Measurements from ENCODE around the gene ADISSP.

Gene ADISSP

DNA sequence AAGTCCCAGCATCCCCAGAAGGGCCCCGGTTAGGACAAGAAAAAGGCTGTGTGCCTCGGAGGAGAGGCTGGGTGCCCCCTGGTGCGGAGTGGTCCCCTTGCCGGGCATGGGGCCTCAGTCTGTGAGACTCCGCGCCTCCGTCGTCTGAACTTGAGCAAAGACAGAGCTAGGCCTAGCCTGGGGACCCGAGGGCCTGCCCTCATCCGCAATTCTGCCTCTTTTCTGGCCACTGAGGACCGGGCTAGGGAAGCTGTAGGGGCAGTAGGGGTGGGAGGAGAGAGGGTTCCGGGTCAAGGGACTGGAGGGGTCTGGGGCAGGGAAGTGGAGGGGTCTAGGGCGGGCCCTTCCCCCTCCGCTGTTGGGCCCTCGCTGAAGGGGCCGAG, 35.6 kb downstream of the ADISSP start:
- Mint-ChIP-seq H3K36me3 (ENCODE audit: low read depth) (no peaks in the 10 kb centered on the region), H3K4me3 (no peak overlapping the region), H3K27ac (no peak overlapping the region), H3K27me3 (peaks cover 38% of the 10 kb centered on the region), H3K4me1 (ENCODE audit: low read depth) (no peaks in the 10 kb centered on the region), H3K9me3 (no peaks in the 10 kb centered on the region)

DNA sequence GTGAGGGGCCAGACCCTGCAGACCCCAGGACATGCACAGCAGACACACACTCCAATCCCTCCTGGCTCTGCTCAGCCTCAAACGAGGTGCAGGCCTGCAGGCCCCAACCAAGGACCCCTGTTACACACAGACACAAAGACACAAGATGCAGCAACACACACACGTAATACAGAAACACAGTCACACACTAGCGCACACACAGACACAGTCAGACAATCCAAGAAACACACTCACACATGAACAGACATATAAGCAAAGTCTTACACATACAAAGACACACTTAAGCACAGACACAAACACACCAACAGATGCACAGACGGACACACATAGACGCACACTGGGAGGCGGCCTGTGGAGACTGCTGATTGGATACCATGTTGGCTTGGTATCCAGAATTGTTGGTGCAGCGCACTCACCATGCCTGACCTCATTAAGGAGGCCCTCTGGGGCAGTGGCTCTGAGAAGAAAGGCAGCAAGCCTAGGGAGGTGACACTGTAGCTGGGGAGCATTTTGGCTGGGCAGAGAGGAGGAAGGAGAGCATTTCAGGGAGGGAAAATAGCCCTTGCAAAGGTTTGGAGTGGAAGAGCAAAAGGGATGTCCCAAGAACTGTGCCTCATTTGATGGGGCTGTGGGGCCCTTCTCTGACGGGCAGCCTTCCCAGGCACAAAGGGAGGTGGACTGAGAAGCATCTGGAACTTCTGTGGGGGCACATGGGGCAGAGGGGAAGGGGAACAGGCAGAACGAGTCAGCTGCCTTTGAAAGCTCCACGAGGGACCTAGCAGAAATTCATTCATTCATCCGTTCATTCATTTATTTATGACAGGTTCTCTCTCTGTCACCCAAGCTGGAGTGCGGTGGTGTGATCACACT, 36.5 kb downstream of the ADISSP start:
- H3K4me1 Mint-ChIP-seq (ENCODE audit: low read depth), result no peaks in the 10 kb centered on the region
- no peaks in the 10 kb centered on the region for H3K9me3 Mint-ChIP-seq
- H3K27ac Mint-ChIP-seq, result no peak overlapping the region
- H3K27me3 Mint-ChIP-seq, result peaks cover 40% of the 10 kb centered on the region
- no peaks in the 10 kb centered on the region for H3K36me3 Mint-ChIP-seq (ENCODE audit: low read depth)
- no peak overlapping the region for H3K4me3 Mint-ChIP-seq

DNA sequence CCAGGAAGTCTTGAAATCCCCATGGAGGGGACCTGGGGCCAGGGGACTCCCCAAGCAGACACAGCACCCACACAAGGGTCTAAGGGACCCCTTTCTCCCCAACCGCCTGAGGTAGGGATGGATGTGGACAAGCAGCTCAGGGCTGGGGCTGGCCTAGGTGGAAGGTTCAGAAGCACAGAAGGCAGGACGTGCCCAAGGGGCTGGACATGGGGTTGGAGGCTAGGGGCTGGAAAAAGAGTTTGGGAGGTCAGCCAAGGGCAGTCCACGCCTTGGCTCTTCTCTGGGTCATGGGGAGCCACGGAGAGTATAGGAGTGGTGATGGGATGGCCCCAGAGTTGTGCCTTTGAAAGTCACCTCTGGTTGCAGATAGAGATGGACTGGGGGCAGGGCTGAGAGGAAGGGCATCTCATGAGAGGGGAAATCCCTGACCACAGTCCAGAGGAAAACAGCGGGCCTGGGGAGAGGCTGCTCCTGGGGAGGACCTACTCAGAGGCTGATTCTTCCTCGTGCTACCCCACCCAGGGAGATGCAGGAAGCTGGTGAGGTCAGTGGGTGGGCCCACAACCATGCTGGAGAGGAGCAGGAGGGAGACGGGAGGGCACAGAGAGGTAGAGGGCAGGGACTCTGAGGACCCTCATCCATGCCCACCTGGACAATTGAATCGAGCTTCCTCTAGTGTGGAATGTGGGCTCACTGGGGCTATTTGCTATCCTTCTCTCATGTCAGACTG, 37.6 kb downstream of the ADISSP start:
- H3K36me3 Mint-ChIP-seq (ENCODE audit: low read depth), result no peaks in the 10 kb centered on the region
- H3K27ac Mint-ChIP-seq, result no peak overlapping the region
- no peaks in the 10 kb centered on the region for H3K9me3 Mint-ChIP-seq
- H3K4me3 Mint-ChIP-seq, result no peak overlapping the region
- no peaks in the 10 kb centered on the region for H3K4me1 Mint-ChIP-seq (ENCODE audit: low read depth)
- peaks cover 42% of the 10 kb centered on the region for H3K27me3 Mint-ChIP-seq

DNA sequence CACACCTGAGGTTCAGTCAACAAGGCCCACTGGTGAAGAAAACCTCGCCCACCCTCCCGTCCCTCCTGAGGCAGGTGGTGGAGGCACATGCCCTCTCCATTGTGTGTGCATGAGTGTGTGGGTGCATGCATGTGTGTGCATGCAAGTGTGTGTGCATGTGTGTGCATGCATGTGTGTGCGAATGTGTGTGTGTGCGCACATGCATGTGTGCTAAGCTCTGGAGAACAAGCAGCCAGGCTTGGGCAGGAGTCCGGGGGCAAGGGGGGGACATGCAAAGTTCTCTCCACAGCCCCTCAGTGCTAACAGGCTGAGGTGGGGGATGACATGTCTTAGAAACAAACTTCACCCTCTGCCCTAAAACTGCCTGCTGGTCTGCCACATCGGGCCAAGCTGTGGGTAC, 38.2 kb downstream of the ADISSP start:
- Mint-ChIP-seq H3K27me3 (peaks cover 47% of the 10 kb centered on the region), H3K27ac (no peak overlapping the region), H3K4me1 (ENCODE audit: low read depth) (no peaks in the 10 kb centered on the region), H3K9me3 (no peaks in the 10 kb centered on the region), H3K4me3 (no peak overlapping the region), H3K36me3 (ENCODE audit: low read depth) (no peaks in the 10 kb centered on the region)

DNA sequence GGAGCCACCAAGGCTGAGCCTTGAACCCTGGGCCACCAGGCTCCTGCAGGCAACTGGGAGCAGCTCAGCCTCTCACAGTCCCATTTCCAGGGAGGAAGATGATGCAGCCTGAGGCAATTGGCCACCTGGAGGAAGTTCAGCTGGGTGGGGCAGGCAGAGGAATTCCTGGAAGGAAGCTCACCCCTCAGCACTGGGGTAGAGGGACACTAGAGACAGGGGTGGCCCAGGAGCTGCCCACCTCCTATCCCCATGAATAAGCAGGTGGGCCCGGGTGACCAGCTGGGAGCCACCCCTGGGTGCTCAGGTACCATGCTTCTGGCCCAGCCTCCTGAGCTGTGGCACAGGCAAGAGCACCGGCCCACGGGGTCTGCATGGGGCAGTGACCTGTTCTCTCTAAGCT, 38.7 kb downstream of the ADISSP start:
- no peak overlapping the region for H3K27ac Mint-ChIP-seq
- H3K4me1 Mint-ChIP-seq (ENCODE audit: low read depth), result no peaks in the 10 kb centered on the region
- H3K4me3 Mint-ChIP-seq, result no peak overlapping the region
- H3K27me3 Mint-ChIP-seq, result peaks cover 49% of the 10 kb centered on the region
- H3K36me3 Mint-ChIP-seq (ENCODE audit: low read depth), result no peaks in the 10 kb centered on the region
- H3K9me3 Mint-ChIP-seq, result no peaks in the 10 kb centered on the region

DNA sequence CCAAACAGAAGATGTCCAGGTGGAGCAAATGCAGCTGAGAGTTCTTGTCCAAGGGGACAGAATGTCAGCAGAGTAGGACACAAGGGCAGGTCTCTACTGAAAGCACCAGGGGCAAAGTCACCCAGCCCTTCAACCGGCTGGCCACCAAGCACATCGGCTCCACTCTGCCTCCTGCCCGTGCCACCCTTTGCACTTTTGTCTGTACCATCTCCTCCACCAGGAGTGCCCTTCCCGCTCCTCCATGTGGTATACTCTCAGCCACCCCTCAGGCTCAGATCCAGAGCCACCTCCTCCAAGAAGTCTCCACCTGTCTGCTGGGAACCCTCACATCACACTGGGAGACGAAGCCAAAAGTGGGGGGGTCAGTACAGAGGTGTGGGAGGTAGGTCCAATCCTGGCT, 39.2 kb downstream of the ADISSP start:
- Mint-ChIP-seq H3K9me3 (no peaks in the 10 kb centered on the region), H3K4me3 (no peak overlapping the region), H3K4me1 (ENCODE audit: low read depth) (no peaks in the 10 kb centered on the region), H3K36me3 (ENCODE audit: low read depth) (no peaks in the 10 kb centered on the region), H3K27ac (no peak overlapping the region), H3K27me3 (peaks cover 48% of the 10 kb centered on the region)

GRCh38 chr20:3727401-3728021, 40.0 kb downstream of the ADISSP start:
- H3K27ac Mint-ChIP-seq, result no peak overlapping the region
- no peak overlapping the region for H3K4me3 Mint-ChIP-seq
- H3K27me3 Mint-ChIP-seq, result peaks cover 44% of the 10 kb centered on the region
- no peaks in the 10 kb centered on the region for H3K36me3 Mint-ChIP-seq (ENCODE audit: low read depth)
- no peaks in the 10 kb centered on the region for H3K9me3 Mint-ChIP-seq
- no peaks in the 10 kb centered on the region for H3K4me1 Mint-ChIP-seq (ENCODE audit: low read depth)

GRCh38 chr20:3724356-3724755, 43.2 kb downstream of the ADISSP start:
- peaks cover 10% of the 10 kb centered on the region for H3K4me1 Mint-ChIP-seq (ENCODE audit: low read depth)
- H3K36me3 Mint-ChIP-seq (ENCODE audit: low read depth), result no peaks in the 10 kb centered on the region
- peaks cover 45% of the 10 kb centered on the region for H3K27me3 Mint-ChIP-seq
- H3K4me3 Mint-ChIP-seq, result no peak overlapping the region
- H3K9me3 Mint-ChIP-seq, result no peaks in the 10 kb centered on the region
- H3K27ac Mint-ChIP-seq, result no peak overlapping the region

DNA sequence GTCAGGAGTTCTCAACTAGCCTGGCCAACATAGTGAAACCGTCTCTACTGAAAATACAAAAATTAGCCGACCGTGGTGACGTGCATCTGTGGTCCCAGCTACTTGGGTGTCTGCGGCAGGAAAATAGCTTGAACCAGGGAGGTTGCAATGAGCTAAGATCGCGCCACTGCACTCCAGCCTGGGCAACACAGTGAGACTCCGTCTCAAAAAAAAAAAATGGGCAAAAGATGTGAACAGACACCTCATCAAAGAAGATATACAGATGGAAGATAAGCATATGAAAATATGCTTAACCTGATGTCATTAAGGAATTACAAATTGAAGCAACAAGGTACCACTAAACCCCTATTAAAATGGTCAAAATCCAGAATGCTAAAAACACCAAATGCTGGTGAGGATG, 44.3 kb downstream of the ADISSP start:
- Mint-ChIP-seq H3K27me3 (peaks cover 45% of the 10 kb centered on the region), H3K36me3 (ENCODE audit: low read depth) (no peaks in the 10 kb centered on the region), H3K4me3 (no peak overlapping the region), H3K9me3 (no peaks in the 10 kb centered on the region), H3K27ac (no peak overlapping the region), H3K4me1 (ENCODE audit: low read depth) (peaks cover 10% of the 10 kb centered on the region)

DNA sequence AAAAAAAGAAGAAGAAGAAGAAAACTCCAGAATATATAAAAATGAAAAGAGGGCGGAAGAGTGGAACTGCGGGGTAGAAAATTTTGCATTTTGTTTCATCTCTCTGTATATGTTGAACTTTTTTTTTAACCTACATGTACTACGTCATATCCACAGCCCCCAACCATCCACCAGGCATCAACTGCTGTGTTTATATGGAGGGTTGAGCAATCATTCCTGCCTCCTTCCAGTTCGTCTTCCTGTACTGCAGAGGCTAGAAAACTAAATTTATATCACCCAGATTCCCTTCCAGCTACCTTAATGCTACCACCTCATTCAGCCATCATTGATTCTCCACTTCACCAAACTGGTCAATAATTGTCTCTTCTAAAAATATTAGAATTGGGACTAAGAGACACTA, 45.6 kb downstream of the ADISSP start:
- Mint-ChIP-seq H3K27me3 (peaks cover 39% of the 10 kb centered on the region), H3K4me1 (ENCODE audit: low read depth) (peaks cover 10% of the 10 kb centered on the region), H3K36me3 (ENCODE audit: low read depth) (no peaks in the 10 kb centered on the region), H3K27ac (no peak overlapping the region), H3K4me3 (no peak overlapping the region), H3K9me3 (no peaks in the 10 kb centered on the region)

DNA sequence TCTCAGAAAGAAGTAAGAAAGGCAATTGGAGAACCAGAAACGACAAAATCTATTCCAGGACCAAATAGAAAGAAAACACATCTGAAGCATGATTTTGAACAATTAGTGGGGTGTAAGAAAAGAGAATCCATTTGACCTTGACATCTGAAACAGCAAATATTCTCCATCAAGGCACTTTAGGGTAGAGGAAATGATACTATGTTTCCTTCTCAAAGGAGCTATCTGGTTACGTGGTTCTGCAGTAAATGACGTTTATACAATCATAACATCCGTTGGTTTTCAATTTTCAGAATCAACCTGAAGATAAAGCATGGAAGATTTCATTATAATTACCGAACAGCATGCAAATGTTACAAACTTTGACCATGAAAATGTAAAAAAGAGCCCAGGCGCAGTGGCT, 46.9 kb downstream of the ADISSP start:
- Mint-ChIP-seq H3K4me3 (no peak overlapping the region), H3K36me3 (ENCODE audit: low read depth) (no peaks in the 10 kb centered on the region), H3K27me3 (peaks cover 34% of the 10 kb centered on the region)

GRCh38 chr20:3720068-3720467, 47.5 kb downstream of the ADISSP start:
- Mint-ChIP-seq H3K27me3 (peaks cover 34% of the 10 kb centered on the region), H3K27ac (no peak overlapping the region), H3K4me1 (ENCODE audit: low read depth) (peaks cover 10% of the 10 kb centered on the region), H3K4me3 (no peak overlapping the region), H3K36me3 (ENCODE audit: low read depth) (no peaks in the 10 kb centered on the region), H3K9me3 (no peaks in the 10 kb centered on the region)

More for the DNA sequence above, 46.9 kb downstream of the ADISSP start:
- H3K9me3 Mint-ChIP-seq, result no peaks in the 10 kb centered on the region
- no peak overlapping the region for H3K27ac Mint-ChIP-seq
- peaks cover 10% of the 10 kb centered on the region for H3K4me1 Mint-ChIP-seq (ENCODE audit: low read depth)

DNA sequence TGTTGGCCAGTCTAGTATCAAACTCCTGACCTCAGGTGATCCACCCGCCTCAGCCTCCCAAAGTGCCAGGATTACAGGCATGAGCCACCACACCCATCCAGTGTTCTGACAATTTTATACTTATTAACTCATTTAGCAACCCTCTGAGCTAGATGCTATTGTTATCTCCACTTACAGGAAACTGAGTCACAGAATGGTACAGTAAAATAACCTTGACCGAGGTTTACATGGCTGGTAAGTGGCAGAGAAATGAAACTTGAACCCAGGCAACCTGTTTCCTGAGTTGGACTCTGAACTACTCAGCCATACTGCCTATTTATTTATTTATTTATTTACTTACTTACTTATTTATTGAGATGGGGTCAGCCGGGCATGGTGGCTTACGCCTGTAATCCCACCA, 48.5 kb downstream of the ADISSP start:
- Mint-ChIP-seq H3K36me3 (ENCODE audit: low read depth) (no peaks in the 10 kb centered on the region), H3K9me3 (no peaks in the 10 kb centered on the region), H3K27ac (no peak overlapping the region), H3K4me1 (ENCODE audit: low read depth) (peaks cover 10% of the 10 kb centered on the region), H3K27me3 (peaks cover 25% of the 10 kb centered on the region), H3K4me3 (no peak overlapping the region)

DNA sequence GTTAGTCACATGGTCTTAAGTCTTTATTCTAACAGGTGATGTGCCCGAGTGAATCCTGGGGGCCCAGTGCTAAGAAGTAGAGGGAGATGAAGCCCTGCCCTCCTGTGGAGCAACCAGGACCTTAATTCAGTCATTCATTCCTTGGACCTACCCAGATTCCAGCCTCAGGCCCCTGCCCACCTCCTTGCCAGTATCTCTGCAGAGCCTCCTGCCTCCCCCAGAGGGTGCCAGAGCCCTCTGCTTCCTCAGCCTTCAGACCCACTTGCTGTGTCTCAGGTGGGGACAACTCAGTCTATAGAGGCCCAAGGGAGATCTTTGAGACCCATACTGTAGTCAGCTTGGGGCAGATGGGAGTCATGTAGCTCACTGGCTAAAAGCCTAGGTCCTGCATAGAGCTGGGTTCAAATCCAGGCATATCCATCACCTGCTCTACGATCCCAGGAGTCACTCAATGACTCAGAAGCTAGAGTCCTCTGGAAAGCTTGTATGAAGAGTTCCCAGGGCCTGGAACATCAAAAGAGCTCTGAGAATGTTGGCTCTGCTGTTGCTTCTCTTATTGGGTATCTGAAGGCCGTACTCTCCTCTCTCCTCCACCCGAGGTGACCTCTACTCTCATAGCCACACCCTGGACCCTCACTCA, 51.2 kb downstream of the ADISSP start:
- Mint-ChIP-seq H3K9me3 (no peaks in the 10 kb centered on the region), H3K4me1 (ENCODE audit: low read depth) (peaks cover 10% of the 10 kb centered on the region), H3K36me3 (ENCODE audit: low read depth) (no peaks in the 10 kb centered on the region), H3K4me3 (no peak overlapping the region), H3K27me3 (peaks cover 28% of the 10 kb centered on the region), H3K27ac (no peak overlapping the region)

DNA sequence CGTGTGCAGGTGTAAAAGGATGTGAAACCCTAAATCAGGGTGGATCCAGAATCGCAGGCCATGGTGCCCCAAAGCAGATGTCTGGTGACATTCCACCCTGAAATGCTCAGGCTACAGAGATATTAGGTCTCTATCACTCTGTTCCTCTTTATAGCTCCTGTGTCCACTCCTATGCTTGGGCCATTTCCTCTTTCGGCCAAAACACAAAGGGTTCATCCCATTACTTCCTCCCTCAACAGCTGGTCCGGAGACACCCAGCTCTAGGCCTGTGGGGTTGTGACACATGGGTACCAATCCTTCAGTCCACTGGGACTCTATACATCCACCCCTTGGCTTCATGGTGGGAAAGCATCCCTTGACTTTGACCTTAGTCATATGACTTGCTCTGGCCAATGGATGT, 53.5 kb downstream of the ADISSP start:
- H3K36me3 Mint-ChIP-seq (ENCODE audit: low read depth), result no peaks in the 10 kb centered on the region
- no peak overlapping the region for H3K4me3 Mint-ChIP-seq
- H3K27ac Mint-ChIP-seq, result no peak overlapping the region
- H3K27me3 Mint-ChIP-seq, result peaks cover 16% of the 10 kb centered on the region
- no peaks in the 10 kb centered on the region for H3K9me3 Mint-ChIP-seq
- H3K4me1 Mint-ChIP-seq (ENCODE audit: low read depth), result no peaks in the 10 kb centered on the region

Measured in stimulated activated naive CD8-positive, alpha-beta T cell treated with anti-CD3 and anti-CD28 coated beads, Interleukin-15, Interleukin-2, amounts not matched to agents 100 ng/mL and 50 ng/mL, for 24 hours (primary cell).